SW480 (cell line): ENCODE data around the gene SIM2.

ENCODE experiments used
- DNase-seq: peaks from one replicate; pipeline ENCODE4 v3.0.0-alpha.2; 2016; ENCODE audit warnings: low spot score

SIM2 gene

GRCh38 chr21:36688324-36688723 lies 10.6 kb upstream of the SIM2 start:
- no peak for DNase-seq

GRCh38 chr21:36689324-36689723 lies 9.6 kb upstream of the SIM2 start:
- DNase-seq = no peak

GRCh38 chr21:36690628-36691554 lies 8.0 kb upstream of the SIM2 start:
- no peak for DNase-seq

GRCh38 chr21:36691555-36692041 lies 7.3 kb upstream of the SIM2 start:
- no peak for DNase-seq

- DNase-seq = no peak
These were observed 6.6 kb upstream of the SIM2 start for GRCh38 chr21:36692114-36692834.

GRCh38 chr21:36692835-36693488 lies 6.0 kb upstream of the SIM2 start:
- DNase-seq = no peak

GRCh38 chr21:36693489-36694030 lies 5.4 kb upstream of the SIM2 start:
- no peak for DNase-seq

GRCh38 chr21:36694031-36694515 lies 4.8 kb upstream of the SIM2 start:
- DNase-seq = no peak

- no peak for DNase-seq
These were observed 4.2 kb upstream of the SIM2 start for GRCh38 chr21:36694593-36695282.

GRCh38 chr21:36695283-36695634 lies 3.7 kb upstream of the SIM2 start:
- no peak for DNase-seq

- no peak for DNase-seq
These were observed 3.1 kb upstream of the SIM2 start for GRCh38 chr21:36695671-36696389.

- DNase-seq = no peak
These were observed 2.4 kb upstream of the SIM2 start for GRCh38 chr21:36696390-36697059.

GRCh38 chr21:36697060-36697850 lies 1.7 kb upstream of the SIM2 start:
- DNase-seq = no peak

- no peak for DNase-seq
These were observed 997 bp upstream of the SIM2 start for GRCh38 chr21:36697851-36698384.

GRCh38 chr21:36698385-36698980 lies 432 bp upstream of the SIM2 start:
- DNase-seq = peak; percentile 37

- DNase-seq = peak; percentile 30
These were observed 805 bp downstream of the SIM2 start for GRCh38 chr21:36699546-36700294.

GRCh38 chr21:36700295-36700970 lies 1.5 kb downstream of the SIM2 start:
- peak; percentile 33 for DNase-seq
